Vagina (tissue), 2 donors: Measurements from ENCODE around the gene ZNF606. TPM values are rescaled to one million over a fixed set of nuclear protein-coding genes. Genes with fewer than 3 reads are reported as not detected.

Experiments
- DNase-seq, 2 donors: peaks; one replicate each; pipeline ENCODE4 v3.0.0-alpha.2; 2017; ENCODE audit errors: extremely low spot score in 2 of 2
- H3K27ac ChIP-seq: fragments of 200-600 bp; sonication (generic); one replicate; pipeline ENCODE4 v1.5.1; 2019
- H3K27me3 ChIP-seq: fragments of 200-600 bp; sonication (generic); one replicate; pipeline ENCODE4 v1.5.1; 2019
- H3K36me3 ChIP-seq, 2 donors: fragments of 200-600 bp; sonication (generic); one replicate each; pipeline ENCODE4 v1.5.1; 2017 to 2019
- H3K4me1 ChIP-seq: fragments of 200-600 bp; sonication (generic); one replicate; pipeline ENCODE4 v1.5.1; 2019
- H3K4me3 ChIP-seq, 2 donors: fragments of 200-600 bp; sonication (generic); 1 replicate in 1 of 2; 2 replicates in 1 of 2; pipeline ENCODE4 v1.5.1; 2016 to 2019
- H3K9me3 ChIP-seq: fragments of 200-600 bp; sonication (generic); one replicate; pipeline ENCODE4 v1.5.1; 2019
- CTCF ChIP-seq, 3 experiments: fragments of 450-650 bp in 2 of 3; fragments of 200-600 bp in 1 of 3; sonication (generic) in 1 of 3; IDR thresholded peaks; one replicate each; pipeline ENCODE4 v1.5.1; 2017 to 2019; ENCODE audit warnings: antibody characterized with exemption in 3 of 3, mild to moderate bottlenecking in 2 of 3, moderate library complexity in 2 of 3
- POLR2A ChIP-seq, 2 donors: fragments of 450-650 bp; IDR thresholded peaks; one replicate each; pipeline ENCODE4 v1.6.1; 2017; ENCODE audit warnings: antibody characterized with exemption in 2 of 2, mild to moderate bottlenecking in 2 of 2, moderate library complexity in 2 of 2
- POLR2AphosphoS5 ChIP-seq, 2 donors: sonication (generic); formaldehyde crosslinking; IDR thresholded peaks; one replicate each; pipeline ENCODE4 v1.9.0; 2017; ENCODE audit warnings: antibody characterized with exemption in 2 of 2, mild to moderate bottlenecking in 2 of 2, low read depth in 1 of 2; ENCODE audit not compliant: insufficient read depth in 1 of 2
- intact Hi-C: fragments of 100-400 bp; cut with DNase I; formaldehyde crosslinking; loops from one replicate; pipeline ENCODE4 v1.15.1; 2023
- total RNA-seq: library from RNA; depleted of rRNA; stranded (reverse); fragments of >200 nt; gene quantifications from one replicate; pipeline ENCODE4 v1.2.3, GENCODE V29; 2016

Gene ZNF606
- total RNA-seq, 1 donor from 2014 or later, result 10.1 TPM

DNA sequence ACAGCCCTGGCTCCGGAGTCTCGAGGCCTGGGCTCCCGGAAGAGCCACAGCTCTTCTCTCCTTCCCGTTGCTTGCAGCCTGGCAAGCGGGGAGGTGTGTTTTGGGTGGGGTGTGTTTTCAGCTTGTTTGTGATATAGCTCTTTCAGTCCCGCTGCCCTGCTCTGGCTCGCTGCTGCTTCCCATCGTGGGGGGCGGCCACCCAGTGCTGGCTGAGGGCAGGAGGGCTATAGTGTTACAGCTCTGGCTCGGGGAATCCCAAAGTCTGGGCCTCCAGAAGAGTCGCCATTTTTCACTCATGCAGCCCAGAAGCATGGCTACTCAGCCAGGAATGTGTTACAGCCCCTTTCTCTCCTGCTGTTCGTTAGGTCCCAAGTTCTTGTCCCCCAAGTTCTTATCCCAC, 52.9 kb downstream of the ZNF606 start:
- no peaks in the 10 kb centered on the region for H3K9me3 ChIP-seq
- intact Hi-C loops, result no loop called here

DNA sequence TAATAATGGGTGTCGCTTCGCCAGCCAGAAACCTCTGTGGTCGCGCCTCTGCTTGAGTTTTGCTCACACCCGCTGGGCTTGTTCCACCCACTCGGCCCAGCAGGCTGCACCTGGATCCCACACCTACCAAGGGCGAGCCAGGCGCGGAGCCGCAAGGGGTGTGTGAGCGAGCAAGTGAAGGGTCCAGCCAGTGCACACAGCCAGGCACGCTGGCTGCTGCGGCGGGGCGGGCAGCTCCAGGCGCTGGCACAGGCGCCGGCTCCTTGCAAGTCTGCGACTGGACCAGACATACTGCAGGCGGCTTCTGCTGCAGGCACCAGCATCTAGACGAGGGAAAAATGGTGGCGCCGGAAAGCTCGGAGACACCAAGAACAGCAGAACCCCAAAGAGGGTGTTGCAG, 53.3 kb downstream of the ZNF606 start:
- peaks cover 17% of the 10 kb centered on the region for H3K4me1 ChIP-seq
- H3K27ac ChIP-seq, result no peak overlapping the region
- H3K9me3 ChIP-seq, result no peaks in the 10 kb centered on the region
- H3K27me3 ChIP-seq, result no peaks in the 10 kb centered on the region
- H3K4me3 ChIP-seq, result no peak overlapping the region
- TF ChIP-seq CTCF (IDR thresholded peaks at IDR 0.05) (no peak), POLR2A (IDR thresholded peaks at IDR 0.05) (no peak), POLR2AphosphoS5 (IDR thresholded peaks at IDR 0.05; ENCODE audit: insufficient read depth in 1 of 2, low read depth in 1 of 2) (no peak)
- no peak for DNase-seq
- H3K36me3 ChIP-seq, result peaks cover 0 to 4% of the 10 kb centered on the region in 2 donors
- intact Hi-C loops, result no loop called here

More for the DNA sequence above, 52.9 kb downstream of the ZNF606 start:
- Histone ChIP-seq H3K4me3 (no peak overlapping the region), H3K36me3 (no peaks in the 10 kb centered on the region), H3K4me1 (peaks cover 17% of the 10 kb centered on the region), H3K27ac (no peak overlapping the region), H3K27me3 (no peaks in the 10 kb centered on the region)
- TF ChIP-seq POLR2A (IDR thresholded peaks at IDR 0.05) (no peak), CTCF (IDR thresholded peaks at IDR 0.05) (no peak), POLR2AphosphoS5 (IDR thresholded peaks at IDR 0.05; ENCODE audit: insufficient read depth in 1 of 2, low read depth in 1 of 2) (no peak)
- no peak for DNase-seq

DNA sequence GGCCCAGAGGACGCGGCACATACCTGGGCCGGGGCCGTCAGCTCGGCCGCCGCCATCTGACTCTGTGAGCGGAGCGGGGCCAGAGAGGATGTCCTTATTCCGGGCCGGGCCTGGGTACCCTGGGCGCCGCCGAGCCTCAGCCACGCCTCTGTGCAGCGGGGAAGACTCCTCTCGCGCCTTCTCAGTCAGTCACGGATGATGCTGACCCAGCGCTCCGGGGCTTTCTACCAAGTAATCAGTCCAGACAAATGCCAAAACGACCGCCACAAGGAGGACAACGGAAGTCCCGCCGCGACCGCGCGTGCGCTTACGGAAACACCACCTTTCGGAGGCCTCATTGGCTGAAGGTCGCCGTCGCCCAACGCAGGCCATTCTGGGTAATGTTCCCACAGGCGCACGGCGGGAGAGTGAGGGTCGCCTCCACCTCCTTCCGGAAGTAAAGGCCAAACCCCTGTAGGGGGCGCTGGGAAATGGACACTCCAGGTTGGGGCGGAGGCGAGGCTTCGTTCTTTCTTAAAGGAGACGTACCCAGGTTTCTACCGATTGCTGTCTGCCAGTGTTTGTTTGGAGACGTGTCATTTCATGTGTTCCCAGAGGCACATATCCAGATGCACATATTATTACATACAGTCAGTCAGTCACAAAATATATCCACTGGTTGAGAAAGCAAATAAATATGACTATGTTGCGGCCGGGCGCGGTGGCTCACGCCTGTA, 55.0 kb downstream of the ZNF606 start, which contains the start of gene ZNF256:
ZNF256 (minus strand) TSS at position 288 of the 716 bp plus-strand sequence; CDS start at position 56, 232 bp downstream.
- intact Hi-C loops, result no loop called here
- H3K27ac ChIP-seq, result peak within 1 kb of the TSS; percentile 15
- H3K36me3 ChIP-seq, result peaks cover 0 to 21% of the 10 kb centered on the region in 2 donors

GRCh38 chr19:57947088-57947418, 55.6 kb downstream of the ZNF606 start:
- Histone ChIP-seq H3K27me3 (no peaks in the 10 kb centered on the region), H3K36me3 (peaks cover 0 to 26% of the 10 kb centered on the region in 2 donors), H3K27ac (peak overlapping the region; percentile 15), H3K9me3 (peaks cover 12% of the 10 kb centered on the region), H3K4me3 (peak overlapping the region; percentile 70 to 80), H3K4me1 (peaks cover 17% of the 10 kb centered on the region)
- no peak for DNase-seq
- intact Hi-C loops, result no loop called here
- no peak for TF ChIP-seq POLR2A (IDR thresholded peaks at IDR 0.05)
- no peak for TF ChIP-seq CTCF (IDR thresholded peaks at IDR 0.05)
- no peak for TF ChIP-seq POLR2AphosphoS5 (IDR thresholded peaks at IDR 0.05; ENCODE audit: insufficient read depth in 1 of 2, low read depth in 1 of 2)

More for the DNA sequence above, 55.0 kb downstream of the ZNF606 start, which contains the start of gene ZNF256:
- no peaks in the 10 kb centered on the region for H3K27me3 ChIP-seq
- peaks cover 6% of the 10 kb centered on the region for H3K9me3 ChIP-seq
- no peak for DNase-seq
- TF ChIP-seq POLR2AphosphoS5 (IDR thresholded peaks at IDR 0.05; ENCODE audit: insufficient read depth in 1 of 2, low read depth in 1 of 2) (peak; percentile 66 to 95), POLR2A (IDR thresholded peaks at IDR 0.05) (no peak), CTCF (IDR thresholded peaks at IDR 0.05) (peak; percentile 16 to 43 (median 24))
- H3K4me3 ChIP-seq, result peak within 1 kb of the TSS; percentile 70 to 80
- peaks cover 17% of the 10 kb centered on the region for H3K4me1 ChIP-seq

DNA sequence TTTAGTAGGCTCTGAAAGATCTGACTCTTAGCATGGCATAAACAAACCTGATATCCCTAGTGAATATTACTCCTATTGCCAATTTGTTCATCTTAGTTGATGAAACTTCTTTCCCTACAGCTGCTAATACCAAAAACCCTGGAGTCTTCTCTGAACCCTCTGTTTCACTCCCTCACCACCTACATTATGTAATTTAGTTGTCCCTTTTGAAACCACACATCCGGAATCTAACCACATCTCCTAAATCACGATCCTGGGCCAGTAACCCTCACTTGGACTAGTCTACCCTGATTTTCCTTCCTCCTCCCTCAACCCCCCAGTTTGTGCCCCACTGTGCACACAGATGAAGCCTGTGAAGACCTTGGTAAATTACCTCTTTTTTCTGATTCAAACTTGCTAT, 56.3 kb downstream of the ZNF606 start:
- Histone ChIP-seq H3K36me3 (peaks cover 0 to 34% of the 10 kb centered on the region in 2 donors), H3K4me1 (peaks cover 17% of the 10 kb centered on the region), H3K27ac (no peak overlapping the region), H3K9me3 (peaks cover 18% of the 10 kb centered on the region), H3K4me3 (peak overlapping the region; percentile 70 to 80), H3K27me3 (no peaks in the 10 kb centered on the region)
- intact Hi-C loops, result no loop called here
- DNase-seq, result no peak
- TF ChIP-seq POLR2AphosphoS5 (IDR thresholded peaks at IDR 0.05; ENCODE audit: insufficient read depth in 1 of 2, low read depth in 1 of 2) (no peak), POLR2A (IDR thresholded peaks at IDR 0.05) (no peak), CTCF (IDR thresholded peaks at IDR 0.05) (no peak)
